OCI-LY3 (cell line): ENCODE results near the gene NEMF.

ENCODE experiments used
- CTCF ChIP-seq: fragments of 200-600, 300-600 bp; sonication (generic); IDR thresholded peaks from 2 replicates; pipeline ENCODE4 v1.5.1; 2014; ENCODE audit warnings: antibody characterized with exemption, low read length, low read depth
- EZH2phosphoT487 ChIP-seq: fragments of 200-600 bp; shearing (Covaris generic); IDR thresholded peaks from 2 replicates; pipeline ENCODE4 v1.6.1; 2018; ENCODE audit warnings: antibody characterized with exemption, mixed run types, low read depth

GRCh38 chr14:49893309-49894213 is 41.0 kb upstream of the NEMF start:
- TF ChIP-seq CTCF (no peak), EZH2phosphoT487 (no peak)
